Measurements from ENCODE around the gene NKX2-8.

Gene NKX2-8

GRCh38 chr14:36580141-36580855 is 2.1 kb downstream of the NKX2-8 start:
- TF ChIP-seq CTCF (IDR thresholded peaks at IDR 0.05), result no peak
- H3K27ac ChIP-seq, result no peak overlapping the region
- no peak for DNase-seq (ENCODE audit: low spot score)
- peak overlapping the region; percentile 71 for H3K4me3 ChIP-seq

- H3K4me3 ChIP-seq, result no peak overlapping the region
- DNase-seq (ENCODE audit: low spot score), result no peak
- TF ChIP-seq CTCF (IDR thresholded peaks at IDR 0.05), result no peak
- no peak overlapping the region for H3K27ac ChIP-seq
These were observed 2.8 kb downstream of the NKX2-8 start for GRCh38 chr14:36579573-36580140.

- H3K4me3 ChIP-seq, result no peak overlapping the region
- H3K27ac ChIP-seq, result no peak overlapping the region
- no peak for DNase-seq (ENCODE audit: low spot score)
- no peak for TF ChIP-seq CTCF (IDR thresholded peaks at IDR 0.05)
These were observed 3.3 kb downstream of the NKX2-8 start for GRCh38 chr14:36579001-36579555.

GRCh38 chr14:36570065-36570464 is 12.3 kb downstream of the NKX2-8 start:
- TF ChIP-seq CTCF (IDR thresholded peaks at IDR 0.05), result no peak
- no peak for DNase-seq (ENCODE audit: low spot score)
- H3K4me3 ChIP-seq, result no peak overlapping the region
- H3K27ac ChIP-seq, result no peak overlapping the region

- no peak overlapping the region for H3K4me3 ChIP-seq
- H3K27ac ChIP-seq, result no peak overlapping the region
- no peak for DNase-seq (ENCODE audit: low spot score)
- TF ChIP-seq CTCF (IDR thresholded peaks at IDR 0.05), result peak; percentile 39
These were observed 25.5 kb downstream of the NKX2-8 start for GRCh38 chr14:36556811-36557433.

GRCh38 chr14:36555998-36556743 is 26.2 kb downstream of the NKX2-8 start:
- no peak overlapping the region for H3K27ac ChIP-seq

More at GRCh38 chr14:36555998-36556743, 26.2 kb downstream of the NKX2-8 start:
- no peak overlapping the region for H3K4me3 ChIP-seq
- TF ChIP-seq CTCF (IDR thresholded peaks at IDR 0.05), result no peak
- DNase-seq (ENCODE audit: low spot score), result no peak

Data from coronary artery (tissue), 2 donors.